HCT116 (cell line): Measurements from ENCODE around the gene GNAI2. TPM values are rescaled to one million over a fixed set of nuclear protein-coding genes. Genes with fewer than 3 reads are reported as not detected.

ENCODE experiments used
- ATAC-seq: fragments of 200-7000 bp; cut with Tn5 transposase; 2 replicates; pipeline ENCODE4 v1.9.1; 2020; ENCODE audit warnings: mild to moderate bottlenecking, moderate library complexity
- BruUV-seq: library from RNA; stranded (reverse); fragments of 400-500 nt; replicated peaks from 2 replicates; lab custom pipeline; 2021; lab: Mats Ljungman, UMichigan
- CTCF ChIA-PET: fragments of 300-600 bp; sonication (Branson Sonifier 250); formaldehyde crosslinking; loops from one replicate; lab custom pipeline; 2021; ENCODE audit warnings: antibody characterized with exemption; lab: Charles Lee
- POLR2A ChIA-PET: fragments of 300-600, 350-600 bp; sonication (Branson Sonifier 250); formaldehyde crosslinking; loops from one replicate; lab custom pipeline; 2021; ENCODE audit warnings: antibody characterized with exemption; lab: Charles Lee
- RAD21 ChIA-PET, 2 experiments: fragments of 300-600 bp; sonication (Branson Sonifier 250); formaldehyde crosslinking; loops; one replicate each; lab custom pipeline; 2023; ENCODE audit warnings: low total read pairs in 2 of 2; ENCODE audit not compliant: uncharacterized antibody in 2 of 2, unreplicated experiment in 2 of 2, low non-redundant PET in 1 of 2; lab: Charles Lee
- DNase-seq: peaks from one replicate; pipeline ENCODE4 v3.0.0-alpha.2; 2010; ENCODE audit warnings: low read depth, low spot score
- H2AFZ ChIP-seq: fragments of 200-600 bp; shearing (Covaris generic), sonication (generic); 2 replicates; pipeline ENCODE4 v1.6.1; 2017; ENCODE audit warnings: low read depth, mixed run types, mixed read lengths, antibody characterized with exemption, low read length; ENCODE audit not compliant: poor library complexity, severe bottlenecking
- H3K27ac ChIP-seq: 2 replicates; pipeline ENCODE4 v1.5.1; 2012; ENCODE audit warnings: low read depth, low read length
- H3K27me3 ChIP-seq: fragments of 200-600 bp; sonication (generic); 2 replicates; pipeline ENCODE4 v1.6.1; 2016; ENCODE audit warnings: mixed run types, low read length, mixed read lengths; ENCODE audit not compliant: insufficient read depth
- H3K36me3 ChIP-seq, 2 experiments: fragments of 200-500 bp in 1 of 2; fragments of 200-600 bp in 1 of 2; sonication (Bioruptor generic) in 1 of 2; sonication (generic) in 1 of 2; 2 replicates each; pipeline versions ENCODE4 v1.5.1 to v1.6.1; 2014 to 2016; ENCODE audit warnings: low read length in 2 of 2, inconsistent platforms in 1 of 2, mixed read lengths in 1 of 2, mixed run types in 1 of 2; ENCODE audit not compliant: insufficient read depth in 2 of 2, control insufficient read depth in 1 of 2
- H3K4me1 ChIP-seq, 2 experiments: fragments of 200-600 bp in 1 of 2; sonication (generic) in 1 of 2; 2 replicates each; pipeline versions ENCODE4 v1.5.1 to v1.6.1; 2012 to 2017; ENCODE audit warnings: low read length in 2 of 2, inconsistent platforms in 1 of 2, mild to moderate bottlenecking in 1 of 2, mixed read lengths in 1 of 2, mixed run types in 1 of 2, moderate library complexity in 1 of 2; ENCODE audit not compliant: insufficient read depth in 2 of 2, control insufficient read depth in 1 of 2
- H3K4me2 ChIP-seq: fragments of 200-600 bp; sonication (generic); 2 replicates; pipeline ENCODE4 v1.6.1; 2017; ENCODE audit warnings: mixed run types, low read length, mixed read lengths
- H3K4me3 ChIP-seq, 2 experiments: fragments of 200-600 bp in 1 of 2; sonication (generic) in 1 of 2; replicated peaks in 1 of 2; 2 replicates each; pipeline ENCODE4 v1.5.1; 2011 to 2016; ENCODE audit warnings: low read length in 2 of 2, control low read depth in 1 of 2, low read depth in 1 of 2, mild to moderate bottlenecking in 1 of 2, mixed read lengths in 1 of 2, mixed run types in 1 of 2
- H3K79me2 ChIP-seq: fragments of 200-600 bp; sonication (generic); 2 replicates; pipeline ENCODE4 v1.6.1; 2017; ENCODE audit warnings: mild to moderate bottlenecking, mixed run types, low read length, moderate library complexity, mixed read lengths; ENCODE audit not compliant: insufficient read depth
- H3K9ac ChIP-seq: fragments of 200-600 bp; sonication (generic); 2 replicates; pipeline ENCODE4 v1.6.1; 2016; ENCODE audit warnings: low read length, mixed read lengths
- H3K9me2 ChIP-seq: fragments of 200-600 bp; sonication (generic), shearing (Covaris generic); 2 replicates; pipeline ENCODE4 v1.6.1; 2017; ENCODE audit warnings: mixed run types, mild to moderate bottlenecking, moderate library complexity; ENCODE audit not compliant: insufficient read depth
- H3K9me3 ChIP-seq, 2 experiments: fragments of 200-500 bp in 1 of 2; fragments of 200-600 bp in 1 of 2; sonication (Bioruptor generic) in 1 of 2; sonication (generic) in 1 of 2; 2 replicates each; pipeline ENCODE4 v1.6.1; 2014 to 2017; ENCODE audit warnings: low read length in 2 of 2, mixed read lengths in 2 of 2, inconsistent platforms in 1 of 2, low read depth in 1 of 2, mild to moderate bottlenecking in 1 of 2, mixed run types in 1 of 2, moderate library complexity in 1 of 2; ENCODE audit not compliant: control insufficient read depth in 1 of 2, insufficient read depth in 1 of 2
- H4K20me1 ChIP-seq: fragments of 200-600 bp; sonication (generic), shearing (Covaris generic); 2 replicates; pipeline ENCODE4 v1.6.1; 2017; ENCODE audit warnings: mixed run types, mild to moderate bottlenecking, moderate library complexity; ENCODE audit not compliant: insufficient read depth
- CBX3 ChIP-seq: IDR thresholded peaks from 2 replicates; pipeline ENCODE4 v1.6.1; 2012; ENCODE audit warnings: low read depth
- CEBPB ChIP-seq: IDR thresholded peaks from 2 replicates; pipeline ENCODE4 v1.6.1; 2012; ENCODE audit warnings: low read depth
- EZH2 ChIP-seq: fragments of 200-600 bp; sonication (generic); IDR thresholded peaks from 2 replicates; pipeline ENCODE4 v1.6.1; 2017; ENCODE audit warnings: antibody characterized with exemption, mixed run types
- EZH2phosphoT487 ChIP-seq: fragments of 200-600 bp; IDR thresholded peaks from 2 replicates; pipeline ENCODE4 v1.6.1; 2018; ENCODE audit warnings: antibody characterized with exemption, borderline replicate concordance
- JUND ChIP-seq: IDR thresholded peaks from 2 replicates; pipeline ENCODE4 v1.6.1; 2012
- POLR2A ChIP-seq: IDR thresholded peaks from 2 replicates; pipeline ENCODE4 v1.7.0; 2011; ENCODE audit warnings: borderline replicate concordance; ENCODE audit not compliant: insufficient read depth, insufficient read length; ENCODE audit errors: extremely low read depth
- POLR2AphosphoS5 ChIP-seq: IDR thresholded peaks from 2 replicates; pipeline ENCODE4 v1.6.1; 2011; ENCODE audit warnings: mild to moderate bottlenecking, low read depth, low read length, moderate library complexity
- RAD21 ChIP-seq: IDR thresholded peaks from 2 replicates; pipeline ENCODE4 v1.6.1; 2012; ENCODE audit warnings: low read depth, mild to moderate bottlenecking
- SRF ChIP-seq: IDR thresholded peaks from 2 replicates; pipeline ENCODE4 v1.6.1; 2012; ENCODE audit warnings: low read depth
- YY1 ChIP-seq: IDR thresholded peaks from 2 replicates; pipeline ENCODE4 v1.6.1; 2011; ENCODE audit warnings: low read length, low read depth, moderate library complexity, mild to moderate bottlenecking; ENCODE audit not compliant: insufficient replicate concordance; ENCODE audit errors: extremely low read depth
- ZNF274 ChIP-seq: fragments of 200-500 bp; sonication (Bioruptor generic); IDR thresholded peaks from 2 replicates; pipeline ENCODE4 v1.6.1; 2014; ENCODE audit warnings: mild to moderate bottlenecking, low read depth, low read length, inconsistent platforms
- intact Hi-C: fragments of 100-400 bp; cut with micrococcal nuclease; formaldehyde crosslinking; loops from 2 replicates; pipeline ENCODE4 v1.10.0; 2022
- total RNA-seq: library from RNA; stranded (reverse); gene quantifications from one replicate; pipeline ENCODE4 v1.2.1, GENCODE V29; 2021; ENCODE audit not compliant: unreplicated experiment
- TF ChIP-seq, protein P1 (sequence below): IDR thresholded peaks from 2 replicates; pipeline ENCODE4 v1.6.1; 2012
- TF ChIP-seq, protein P2 (sequence below): IDR thresholded peaks from 2 replicates; pipeline ENCODE4 v1.6.1; 2012

The GNAI2 gene
- total RNA-seq, 1 experiment from 2014 or later, result 170 TPM

DNA sequence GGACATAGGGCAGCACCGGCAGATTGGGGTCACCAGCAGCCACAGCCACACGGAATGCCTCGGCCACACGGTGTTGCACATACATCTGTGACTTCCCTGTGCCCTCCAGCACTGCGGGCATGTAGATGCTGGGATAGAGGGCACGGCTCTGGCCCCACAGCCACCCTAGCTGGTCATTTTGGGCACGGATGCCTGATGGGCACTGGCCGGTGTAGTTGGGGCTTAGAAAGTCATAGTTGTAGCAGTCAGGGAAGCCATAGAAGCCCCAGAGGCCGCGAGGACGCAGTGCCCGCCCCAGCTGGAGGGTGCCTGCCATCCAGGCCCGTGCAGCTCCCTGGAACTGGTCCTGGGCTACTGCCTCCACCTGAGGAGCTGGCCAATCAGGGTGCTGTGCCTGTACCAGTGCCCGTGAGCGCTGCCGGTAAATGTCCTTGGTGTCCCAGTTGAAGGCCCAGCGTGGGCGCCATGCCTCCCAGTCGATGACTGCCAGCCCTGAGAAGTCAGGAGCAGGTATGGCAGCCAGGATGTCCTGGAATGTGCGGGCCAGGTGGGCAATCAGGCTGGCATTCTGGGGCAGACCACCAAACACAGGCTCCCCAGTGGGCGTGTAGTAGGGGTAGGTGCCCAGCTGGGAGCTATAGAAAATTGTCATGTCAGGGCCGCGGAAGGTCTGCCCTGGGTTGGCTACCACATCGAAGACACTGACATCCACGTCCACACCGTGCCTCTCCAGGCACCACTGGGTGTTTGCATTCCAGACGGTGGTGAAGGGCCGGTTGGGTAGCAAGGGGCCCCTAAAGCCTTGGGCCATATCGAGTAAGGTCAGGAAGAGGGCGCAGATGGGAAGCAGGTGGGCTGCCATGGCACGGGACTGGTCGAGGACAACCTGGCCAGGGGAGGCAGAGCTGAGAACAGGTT lies 66.3 kb downstream of the GNAI2 start:
- DNase-seq, result no peak
- Histone ChIP-seq H3K4me2 (peak overlapping the region; percentile 72), H3K9me3 (no peaks in the 10 kb centered on the region), H3K9me2 (no peaks in the 10 kb centered on the region), H4K20me1 (no peaks in the 10 kb centered on the region), H3K27me3 (no peaks in the 10 kb centered on the region)
- intact Hi-C loops, result loop anchor here (1.0 kb wide), 1 partner anchor 22 kb away; no protein-coding TSS in a partner anchor
- no TSS peak for BruUV-seq
- TF ChIP-seq RAD21 (no peak), CBX3 (no peak), JUND (no peak), CEBPB (no peak), POLR2A (no peak), EZH2 (no peak), SRF (no peak), POLR2AphosphoS5 (no peak), YY1 (no peak), ZNF274 (no peak), EZH2phosphoT487 (no peak)
- TF ChIP-seq, protein P1, sequence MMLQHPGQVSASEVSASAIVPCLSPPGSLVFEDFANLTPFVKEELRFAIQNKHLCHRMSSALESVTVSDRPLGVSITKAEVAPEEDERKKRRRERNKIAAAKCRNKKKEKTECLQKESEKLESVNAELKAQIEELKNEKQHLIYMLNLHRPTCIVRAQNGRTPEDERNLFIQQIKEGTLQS, result no peak
- TF ChIP-seq, protein P2, sequence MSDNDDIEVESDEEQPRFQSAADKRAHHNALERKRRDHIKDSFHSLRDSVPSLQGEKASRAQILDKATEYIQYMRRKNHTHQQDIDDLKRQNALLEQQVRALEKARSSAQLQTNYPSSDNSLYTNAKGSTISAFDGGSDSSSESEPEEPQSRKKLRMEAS, result no peak
- TF ChIP-seq, all 23 proteins: peak for 0
- no peak overlapping the region for H2AFZ ChIP-seq
- no peak for ATAC-seq
- RAD21 ChIA-PET, result interaction anchor here in 1 of 2 experiments (0.5 kb wide), 1 partner anchor 290 kb away, joined by 3 read pairs; no protein-coding TSS in a partner anchor
- H3K27ac ChIP-seq, result peak overlapping the region; percentile 70
- CTCF ChIA-PET, result interaction anchor here (1.5 to 2.7 kb wide), 2 partner anchors 19 to 22 kb away, joined by 8 to 14 read pairs; no protein-coding TSS in a partner anchor
- peaks cover 21 to 53% of the 10 kb centered on the region in 2 experiments for H3K4me1 ChIP-seq
- peak overlapping the region; percentile 27 to 37; a peak in 3 of 4 replicates for H3K4me3 ChIP-seq
- H3K79me2 ChIP-seq, result peaks cover 3% of the 10 kb centered on the region; the same call in 1 of the 2 replicates
- H3K36me3 ChIP-seq, result no peaks in the 10 kb centered on the region
- peak overlapping the region; percentile 49; the same call in 1 of the 2 replicates for H3K9ac ChIP-seq
- POLR2A ChIA-PET, result interaction anchor here (1.4 kb wide), 1 partner anchor 12 kb away, joined by 5 read pairs; no protein-coding TSS in a partner anchor
